HG02588 (cell line): ENCODE measurements around the gene UBE3B.

ENCODE experiments used
- ATAC-seq: cut with Tn5 transposase; IDR thresholded peaks from one replicate; pipeline ENCODE4 v1.9.1; 2021; ENCODE audit warnings: mild to moderate bottlenecking, moderate library complexity; ENCODE audit not compliant: unreplicated experiment

Gene UBE3B

GRCh38 chr12:109549613-109550270, 72.3 kb downstream of the UBE3B start:
- ATAC-seq = no peak

GRCh38 chr12:109550281-109550680, 72.8 kb downstream of the UBE3B start:
- no peak for ATAC-seq

- ATAC-seq = no peak
Observed at GRCh38 chr12:109551108-109551507, 73.7 kb downstream of the UBE3B start.

- no peak for ATAC-seq
Observed at GRCh38 chr12:109552971-109553370, 75.5 kb downstream of the UBE3B start.

- no peak for ATAC-seq
Observed at GRCh38 chr12:109553483-109553882, 76.0 kb downstream of the UBE3B start.

- ATAC-seq = no peak
Observed at GRCh38 chr12:109553906-109554500, 76.6 kb downstream of the UBE3B start.

- ATAC-seq = no peak
Observed at GRCh38 chr12:109554761-109555160, 77.3 kb downstream of the UBE3B start.

- ATAC-seq = no peak
Observed at GRCh38 chr12:109555431-109556315, 78.2 kb downstream of the UBE3B start.

- no peak for ATAC-seq
Observed at GRCh38 chr12:109557200-109557599, 79.8 kb downstream of the UBE3B start.

- ATAC-seq = no peak
Observed at GRCh38 chr12:109557805-109558204, 80.4 kb downstream of the UBE3B start.

- no peak for ATAC-seq
Observed at GRCh38 chr12:109558374-109559199, 81.2 kb downstream of the UBE3B start.

GRCh38 chr12:109559200-109559505, 81.7 kb downstream of the UBE3B start:
- ATAC-seq = no peak

- ATAC-seq = no peak
Observed at GRCh38 chr12:109559601-109560000, 82.2 kb downstream of the UBE3B start.

GRCh38 chr12:109560867-109561710, 83.7 kb downstream of the UBE3B start:
- no peak for ATAC-seq

GRCh38 chr12:109561711-109562030, 84.2 kb downstream of the UBE3B start:
- no peak for ATAC-seq

GRCh38 chr12:109562871-109563270, 85.4 kb downstream of the UBE3B start:
- no peak for ATAC-seq

- no peak for ATAC-seq
Observed at GRCh38 chr12:109563291-109564284, 86.2 kb downstream of the UBE3B start.

- no peak for ATAC-seq
Observed at GRCh38 chr12:109566424-109566823, 89.0 kb downstream of the UBE3B start.

GRCh38 chr12:109567296-109567695, 89.9 kb downstream of the UBE3B start:
- ATAC-seq = no peak
